RPMI7951 (cell line): ENCODE measurements around the gene LY6G5B. TPM values are rescaled to one million over a fixed set of nuclear protein-coding genes. Genes with fewer than 3 reads are reported as not detected.

Source experiments
- DNase-seq: peaks from one replicate; pipeline ENCODE4 v3.0.0-alpha.2; 2012; ENCODE audit warnings: low read depth
- total RNA-seq: library from RNA; depleted of rRNA; stranded (reverse); fragments of >200 nt; shearing (Covaris generic); gene quantifications from 2 replicates; pipeline ENCODE4 v1.2.3, GENCODE V29; 2014; rRNA removed

Gene LY6G5B, protein sequence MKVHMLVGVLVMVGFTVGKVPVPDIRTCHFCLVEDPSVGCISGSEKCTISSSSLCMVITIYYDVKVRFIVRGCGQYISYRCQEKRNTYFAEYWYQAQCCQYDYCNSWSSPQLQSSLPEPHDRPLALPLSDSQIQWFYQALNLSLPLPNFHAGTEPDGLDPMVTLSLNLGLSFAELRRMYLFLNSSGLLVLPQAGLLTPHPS
- 0.36 and 1.3 TPM in 2 replicates for total RNA-seq

GRCh38 chr6:31669676-31670075, at the start of gene LY6G5B:
LY6G5B (plus strand) TSS chr6:31669976; CDS start chr6:31670951, 975 bp downstream.
- DNase-seq = no peak

GRCh38 chr6:31620586-31621319, 49.0 kb upstream of the LY6G5B start, which contains the start of gene PRRC2A:
PRRC2A (plus strand) TSS chr6:31620715; CDS start chr6:31622790, 2,075 bp downstream.
- DNase-seq = no peak

DNA sequence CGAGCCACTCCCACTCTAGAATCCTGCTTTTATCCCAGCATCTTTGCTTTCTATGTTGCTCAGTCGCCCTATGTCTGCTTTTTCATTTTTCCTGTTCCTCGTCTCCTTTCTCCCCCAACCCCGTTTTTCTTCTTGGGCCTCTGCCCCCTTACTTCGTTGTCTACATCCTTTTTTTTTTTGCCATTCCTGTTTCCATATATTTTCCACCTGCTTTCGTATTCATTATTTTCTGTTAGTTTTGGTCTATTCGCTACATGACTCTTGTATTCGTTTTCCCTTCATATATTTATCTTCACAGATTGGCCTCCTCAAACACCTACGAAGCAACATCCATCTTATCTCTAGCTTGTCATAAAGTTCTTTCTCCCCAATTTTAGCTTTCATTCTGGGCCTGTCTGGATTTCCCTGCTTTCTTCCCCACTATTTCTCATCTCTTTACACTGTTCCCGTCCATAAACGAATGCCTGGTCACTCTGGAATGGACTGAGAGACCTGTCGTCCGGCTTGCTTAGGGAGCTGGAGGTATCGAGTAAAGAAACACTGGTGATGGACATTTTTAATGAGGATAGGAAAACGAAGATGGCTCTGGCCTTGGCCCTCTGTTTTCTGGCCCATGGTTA, 48.3 kb upstream of the LY6G5B start:
- no peak for DNase-seq

DNA sequence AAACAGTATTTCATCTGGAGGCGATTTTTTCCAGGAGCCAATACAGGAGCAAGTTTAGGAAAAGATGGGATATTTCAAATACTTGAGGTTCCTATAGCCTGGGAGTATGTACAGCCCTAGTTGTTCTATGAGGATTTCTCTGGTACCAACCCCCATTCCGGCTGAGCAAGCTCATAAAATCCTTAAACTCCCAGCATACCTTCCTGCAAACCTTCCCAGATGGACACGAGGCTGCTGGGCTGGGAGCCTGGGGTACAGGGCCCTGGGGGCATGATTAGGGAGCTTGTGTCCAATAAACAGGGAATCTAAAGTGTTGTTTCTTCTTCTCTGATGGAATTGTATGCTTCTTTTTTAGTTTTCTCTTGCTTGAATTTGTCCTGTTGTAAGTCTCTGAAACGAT, 47.8 kb upstream of the LY6G5B start:
- DNase-seq = peak; percentile 34

GRCh38 chr6:31622684-31623091, 47.1 kb upstream of the LY6G5B start:
- DNase-seq = no peak

- DNase-seq = no peak
Observed at GRCh38 chr6:31624070-31624469, 45.7 kb upstream of the LY6G5B start.

GRCh38 chr6:31626952-31627351, 42.8 kb upstream of the LY6G5B start:
- no peak for DNase-seq

- no peak for DNase-seq
Observed at GRCh38 chr6:31627690-31628287, 42.0 kb upstream of the LY6G5B start.

GRCh38 chr6:31629014-31629413, 40.8 kb upstream of the LY6G5B start:
- DNase-seq = no peak

- no peak for DNase-seq
Observed at GRCh38 chr6:31630177-31630934, 39.4 kb upstream of the LY6G5B start.

- DNase-seq = no peak
Observed at GRCh38 chr6:31631209-31631608, 38.6 kb upstream of the LY6G5B start.

- no peak for DNase-seq
Observed at GRCh38 chr6:31631681-31632278, 38.0 kb upstream of the LY6G5B start.

DNA sequence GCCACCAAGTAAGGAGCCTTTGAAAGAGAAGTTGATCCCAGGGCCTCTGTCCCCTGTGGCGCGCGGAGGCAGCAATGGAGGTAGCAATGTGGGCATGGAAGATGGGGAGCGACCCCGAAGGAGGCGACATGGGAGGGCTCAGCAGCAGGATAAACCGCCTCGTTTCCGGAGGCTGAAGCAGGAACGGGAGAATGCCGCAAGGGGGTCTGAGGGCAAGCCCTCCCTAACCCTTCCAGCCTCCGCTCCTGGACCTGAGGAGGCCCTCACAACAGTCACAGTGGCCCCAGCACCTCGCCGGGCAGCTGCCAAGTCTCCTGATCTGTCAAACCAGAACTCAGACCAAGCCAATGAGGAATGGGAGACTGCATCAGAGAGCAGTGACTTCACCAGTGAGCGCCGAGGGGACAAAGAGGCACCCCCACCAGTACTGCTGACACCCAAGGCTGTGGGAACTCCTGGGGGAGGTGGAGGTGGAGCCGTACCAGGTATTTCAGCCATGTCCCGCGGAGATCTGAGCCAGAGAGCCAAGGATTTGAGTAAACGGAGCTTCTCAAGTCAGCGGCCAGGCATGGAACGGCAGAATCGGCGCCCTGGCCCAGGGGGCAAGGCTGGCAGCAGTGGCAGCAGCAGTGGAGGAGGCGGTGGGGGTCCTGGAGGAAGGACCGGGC, 37.4 kb upstream of the LY6G5B start:
- DNase-seq = no peak

GRCh38 chr6:31633447-31633846, 36.3 kb upstream of the LY6G5B start:
- no peak for DNase-seq

DNA sequence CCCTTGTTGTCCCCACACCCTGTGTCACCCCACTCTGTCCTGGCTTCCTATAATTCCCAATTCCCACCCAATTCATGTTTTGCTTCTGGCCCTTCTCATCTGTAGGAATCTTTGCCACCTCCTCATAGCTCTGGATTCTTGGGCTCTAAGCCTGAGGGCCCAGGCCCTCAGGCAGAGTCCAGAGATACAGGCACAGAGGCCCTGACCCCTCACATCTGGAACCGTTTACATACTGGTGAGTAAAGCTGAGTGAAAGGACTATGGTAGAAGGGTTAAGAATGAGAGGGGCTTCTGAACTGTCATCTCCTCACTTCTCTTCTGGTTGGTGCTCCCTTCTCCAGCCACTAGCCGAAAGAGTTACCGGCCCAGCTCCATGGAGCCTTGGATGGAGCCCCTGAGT, 35.6 kb upstream of the LY6G5B start:
- DNase-seq = peak; percentile 54

DNA sequence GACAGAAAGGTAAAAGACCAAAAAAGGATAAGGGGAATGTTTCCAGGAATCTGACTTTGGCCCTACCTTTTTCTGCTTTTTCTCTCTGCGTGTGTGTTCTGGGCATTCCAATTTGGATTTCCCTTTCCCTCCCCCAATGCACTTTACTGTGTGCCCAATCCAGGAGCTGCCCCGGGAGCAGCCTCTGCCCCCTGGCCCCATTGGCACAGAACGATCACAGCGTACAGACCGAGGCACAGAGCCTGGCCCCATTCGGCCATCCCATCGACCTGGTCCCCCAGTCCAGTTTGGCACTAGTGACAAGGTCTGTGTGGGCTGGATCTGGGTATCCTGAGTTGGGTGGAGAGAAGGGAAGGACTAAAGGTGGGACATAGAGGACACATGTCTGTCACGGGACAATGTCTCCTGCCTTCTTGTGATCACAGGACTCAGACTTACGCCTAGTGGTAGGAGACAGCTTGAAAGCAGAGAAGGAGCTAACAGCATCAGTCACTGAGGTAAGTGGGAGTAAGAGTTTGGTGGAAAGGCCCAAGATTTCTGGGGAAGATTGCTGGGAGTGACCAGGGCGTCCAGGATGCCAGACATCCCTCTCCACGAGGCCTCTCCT, 34.7 kb upstream of the LY6G5B start:
- no peak for DNase-seq

- peak; percentile 18 for DNase-seq
Observed at GRCh38 chr6:31636698-31637596, 32.8 kb upstream of the LY6G5B start.

DNA sequence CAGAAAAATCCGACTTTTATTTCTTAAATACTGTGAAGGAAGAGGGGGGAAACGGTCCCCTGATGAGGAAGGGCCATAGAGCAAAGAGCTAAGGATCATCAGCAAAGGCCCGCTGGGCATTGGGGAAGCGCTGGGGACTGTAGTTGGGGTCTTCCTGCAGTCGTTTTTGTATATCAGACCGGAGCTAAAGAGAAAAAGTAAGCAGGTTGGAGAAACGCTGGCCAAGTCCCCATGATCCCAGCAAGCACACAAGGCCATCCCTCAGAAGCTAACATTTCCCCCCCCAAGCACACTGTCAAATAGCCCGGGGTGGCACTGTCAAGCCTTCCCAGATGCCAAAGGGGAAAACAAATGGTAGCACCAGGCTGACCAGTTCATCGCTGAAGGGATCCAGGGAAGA, 30.7 kb upstream of the LY6G5B start:
- peak; percentile 36 for DNase-seq

DNA sequence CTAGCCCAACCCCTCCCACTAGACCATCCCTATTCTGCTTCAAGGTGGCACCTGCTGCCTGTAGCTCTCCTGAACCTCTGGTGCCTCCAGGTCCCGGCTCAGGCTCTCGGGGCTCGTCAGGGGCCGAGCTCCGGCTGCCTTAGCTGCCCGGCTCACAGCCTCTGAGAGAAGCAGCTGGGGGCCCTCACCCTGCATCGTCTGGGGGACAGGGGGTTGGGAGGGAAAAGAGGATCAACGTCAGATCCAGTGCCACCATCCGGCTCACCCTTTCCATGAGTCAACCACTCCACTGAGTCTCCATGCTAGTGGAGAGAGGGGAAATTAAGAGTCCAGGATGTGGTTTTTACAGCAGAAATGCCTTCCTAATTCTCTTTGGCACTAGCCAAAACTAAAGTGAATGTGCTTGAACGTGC, 30.3 kb upstream of the LY6G5B start:
- DNase-seq = peak; percentile 92
